Kidney (tissue), 22 donors: ENCODE results near the gene PCNX3. TPM values are rescaled to one million over a fixed set of nuclear protein-coding genes. Genes with fewer than 3 reads are reported as not detected.
A peak's percentile ranks its signal among the peaks of the same experiment; 100 is the strongest.

Source experiments
- DNase-seq, 5 donors: peaks; one replicate each; pipeline ENCODE4 v3.0.0-alpha.2; 2013 to 2020
- FAIRE-seq: peaks from 2 replicates; lab custom pipeline; 2012; peaks lifted over from hg19 to GRCh38; lab: Jason Lieb, UNC
- H3K27ac ChIP-seq, 2 donors: one replicate each; pipeline ENCODE4 v1.7.0; 2013; ENCODE audit warnings: low read depth in 2 of 2, low read length in 2 of 2, inconsistent platforms in 1 of 2
- H3K27me3 ChIP-seq: one replicate; pipeline ENCODE4 v1.7.1; 2013; ENCODE audit warnings: low read length, inconsistent platforms; ENCODE audit not compliant: control insufficient read depth, insufficient read depth
- H3K36me3 ChIP-seq, 3 donors: one replicate each; pipeline versions ENCODE4 v1.7.0 to v1.7.1; 2013; ENCODE audit warnings: low read length in 3 of 3, control low read depth in 1 of 3, inconsistent platforms in 1 of 3; ENCODE audit not compliant: insufficient read depth in 3 of 3, control insufficient read depth in 2 of 3
- H3K4me1 ChIP-seq, 3 donors: one replicate each; pipeline versions ENCODE4 v1.7.0 to v1.7.1; 2013; ENCODE audit warnings: low read length in 3 of 3, inconsistent platforms in 1 of 3, low read depth in 1 of 3; ENCODE audit not compliant: control insufficient read depth in 2 of 3, insufficient read depth in 2 of 3
- H3K4me3 ChIP-seq, 3 donors: one replicate each; pipeline versions ENCODE4 v1.7.0 to v1.8.1; 2013; ENCODE audit warnings: low read length in 3 of 3, control low read depth in 1 of 3, inconsistent platforms in 1 of 3
- H3K9ac ChIP-seq, 3 donors: one replicate each; pipeline versions ENCODE4 v1.7.0 to v1.7.1; 2013; ENCODE audit warnings: low read length in 3 of 3, control low read depth in 1 of 3, inconsistent platforms in 1 of 3
- H3K9me3 ChIP-seq, 3 donors: one replicate each; pipeline versions ENCODE4 v1.7.0 to v1.7.1; 2013; ENCODE audit warnings: low read length in 3 of 3, control low read depth in 1 of 3, inconsistent platforms in 1 of 3; ENCODE audit not compliant: control insufficient read depth in 2 of 3, insufficient read depth in 1 of 3
- CTCF ChIP-seq: IDR thresholded peaks from 3 replicates; pipeline ENCODE4 v1.5.1; 2012; ENCODE audit warnings: mild to moderate bottlenecking, moderate library complexity, borderline replicate concordance; ENCODE audit not compliant: insufficient read depth; ENCODE audit errors: extremely low read depth
- intact Hi-C: fragments of 100-400 bp; cut with DNase I; formaldehyde crosslinking; loops from one replicate; pipeline ENCODE4 v1.11.1; 2022
- long read RNA-seq, 10 donors: library from polyadenylated mRNA in 1 of 10; unstranded in 1 of 10; transcript quantifications; one replicate each; pipeline ENCODE4 v2.0.0 and lab custom pipeline, GENCODE V29; 2021 to 2026
- polyA plus RNA-seq: library from polyadenylated mRNA; stranded (reverse); fragments of 350-450 nt; fragmentation: Illumina TruSeq; extraction: RNeasy Lipid Tissue Mini Kit (QIAGEN cat#74804); gene quantifications from one replicate; pipeline ENCODE4 v1.2.3, GENCODE V29; 2014; ENCODE audit warnings: low read depth, low replicate concordance; ENCODE audit not compliant: insufficient read depth
- total RNA-seq: library from RNA; stranded (reverse); fragmentation: NEBNext Ultra II Directional; extraction: Animal tissue kit (Norgen Biotek cat#: 25700); gene quantifications from one replicate; pipeline ENCODE4 v1.2.1, GENCODE V29; 2021
- donor health status: control.
- donor health status: control.
- donor health status: control.
- donor health status: control.
- donor health status: control.
- donor health status: DM: yes; HTN: yes; CAD: no.
- donor health status: Normal renal cell carcinoma (clear cell type).

PCNX3 gene
- total RNA-seq = 44.4 TPM
- 13.6 TPM for polyA plus RNA-seq
- long read RNA-seq, donor 1, partial matches to known transcripts = 18 of 19 reads
- long read RNA-seq, donor 1, other reads (novel, unspliced or antisense) = 0 of 19 reads
- long read RNA-seq, donor 2, partial matches to known transcripts = 10 of 10 reads
- long read RNA-seq, donor 2, other reads (novel, unspliced or antisense) = 0 of 10 reads
- long read RNA-seq, donor 3, partial matches to known transcripts = 5 of 5 reads
- long read RNA-seq, donor 3, other reads (novel, unspliced or antisense) = 0 of 5 reads
- long read RNA-seq, donor 4, full-length matches to known transcripts = 1 of 7 reads
- long read RNA-seq, donor 4, partial matches to known transcripts = 6 of 7 reads
- long read RNA-seq, donor 4, other reads (novel, unspliced or antisense) = 0 of 7 reads
- long read RNA-seq, donor 5 = 0 reads
- long read RNA-seq, donor 6, partial matches to known transcripts = 7 of 7 reads
- long read RNA-seq, donor 6, other reads (novel, unspliced or antisense) = 0 of 7 reads
- long read RNA-seq, donor 7, partial matches to known transcripts = 20 of 24 reads
- long read RNA-seq, donor 7, other reads (novel, unspliced or antisense) = 4 of 24 reads
- long read RNA-seq, donor 8, partial matches to known transcripts = 12 of 12 reads
- long read RNA-seq, donor 8, other reads (novel, unspliced or antisense) = 0 of 12 reads
- long read RNA-seq, donor 9, full-length matches to known transcripts = 1 of 7 reads
- long read RNA-seq, donor 9, partial matches to known transcripts = 6 of 7 reads
- long read RNA-seq, donor 9, other reads (novel, unspliced or antisense) = 0 of 7 reads
- long read RNA-seq, donor 10 = 0 reads

- Histone ChIP-seq H3K27me3 (no peaks in the 10 kb centered on the region), H3K36me3 (peaks cover 2 to 12% (median 5%) of the 10 kb centered on the region in 3 donors), H3K27ac (peak within 1 kb of the TSS; percentile 79 to 91), H3K4me1 (peaks cover 0 to 39% (median 0%) of the 10 kb centered on the region in 3 donors), H3K4me3 (peak within 1 kb of the TSS; percentile 79 to 93 (median 92)), H3K9me3 (no peaks in the 10 kb centered on the region), H3K9ac (peak within 1 kb of the TSS; percentile 66 to 87 (median 80))
- intact Hi-C loops = no loop called here
- FAIRE-seq = peak; percentile 99
- DNase-seq = peak; percentile 100
- peak; percentile 30 for TF ChIP-seq CTCF
Observed at GRCh38 chr11:65615229-65615949, at the start of gene PCNX3. TSS of gene PCNX3 (plus strand) at chr11:65615776. CDS start at chr11:65616312, 536 bp downstream.

- no peak for FAIRE-seq
Observed at GRCh38 chr11:65569164-65569972, 46.2 kb upstream of the PCNX3 start.

More at GRCh38 chr11:65569164-65569972, 46.2 kb upstream of the PCNX3 start:
- peaks cover 0 to 2% (median 2%) of the 10 kb centered on the region in 3 donors for H3K36me3 ChIP-seq
- no peak for DNase-seq
- no peaks in the 10 kb centered on the region for H3K27me3 ChIP-seq
- H3K4me3 ChIP-seq = peak overlapping the region; percentile 89 to 92 (median 90)
- intact Hi-C loops = no loop called here
- H3K27ac ChIP-seq = peak overlapping the region; percentile 90 to 97
- peak overlapping the region; percentile 73 to 94 (median 81) for H3K9ac ChIP-seq
- peaks cover 3 to 33% (median 26%) of the 10 kb centered on the region in 3 donors for H3K4me1 ChIP-seq
- no peak for TF ChIP-seq CTCF
- no peaks in the 10 kb centered on the region for H3K9me3 ChIP-seq
